Smooth muscle cell (in vitro differentiated cells): ENCODE results near the gene MGMT. TPM values are rescaled to one million over a fixed set of nuclear protein-coding genes. Genes with fewer than 3 reads are reported as not detected.

ENCODE experiments used
- DNase-seq: peaks from one replicate; lab custom pipeline; 2025; ENCODE audit not compliant: unreplicated experiment; lab: John Stamatoyannopoulos, UW
- H2AFZ ChIP-seq: fragments of 200-600 bp; sonication (generic); 2 replicates; pipeline ENCODE4 v1.6.0; 2016; ENCODE audit warnings: antibody characterized with exemption, low read depth, mild to moderate bottlenecking
- H3F3A ChIP-seq: fragments of 200-600 bp; sonication (generic); 2 replicates; pipeline ENCODE4 v1.6.0; 2017; ENCODE audit warnings: antibody characterized with exemption, low read depth
- H3K27ac ChIP-seq: fragments of 200-600 bp; sonication (generic); 2 replicates; pipeline ENCODE4 v1.5.1; 2016; ENCODE audit warnings: low read depth, mild to moderate bottlenecking
- H3K27me3 ChIP-seq: fragments of 200-600 bp; sonication (generic); 2 replicates; pipeline ENCODE4 v1.6.1; 2016; ENCODE audit warnings: low read depth, mild to moderate bottlenecking
- H3K36me3 ChIP-seq: fragments of 200-600 bp; sonication (generic); 2 replicates; pipeline ENCODE4 v1.5.1; 2016; ENCODE audit warnings: low read depth
- H3K4me1 ChIP-seq: fragments of 200-600 bp; sonication (generic); 2 replicates; pipeline ENCODE4 v1.5.1; 2016; ENCODE audit warnings: low read depth
- H3K4me2 ChIP-seq: fragments of 200-600 bp; sonication (generic); 2 replicates; pipeline ENCODE4 v1.6.0; 2016; ENCODE audit warnings: mild to moderate bottlenecking
- H3K4me3 ChIP-seq: fragments of 200-600 bp; sonication (generic); 2 replicates; pipeline ENCODE4 v1.5.1; 2016; ENCODE audit warnings: mild to moderate bottlenecking
- H3K79me2 ChIP-seq: fragments of 200-600 bp; sonication (generic); 2 replicates; pipeline ENCODE4 v1.6.0; 2016; ENCODE audit warnings: low read depth, mild to moderate bottlenecking
- H3K9ac ChIP-seq: fragments of 200-600 bp; sonication (generic); 2 replicates; pipeline ENCODE4 v1.6.0; 2016; ENCODE audit warnings: low read depth
- H3K9me3 ChIP-seq: fragments of 200-600 bp; sonication (generic); replicated peaks from 2 replicates; pipeline ENCODE4 v1.5.1; 2016; ENCODE audit warnings: low read depth
- H4K20me1 ChIP-seq: fragments of 200-600 bp; sonication (generic); 2 replicates; pipeline ENCODE4 v1.6.0; 2016; ENCODE audit warnings: low read depth
- WGBS: methylation state at CpG from one replicate; pipeline ENCODE4 v1.1.7; 2016; ENCODE audit warnings: low lambda C conversion rate; 5-methylcytosine and 5-hydroxymethylcytosine counted together
- polyA plus RNA-seq: library from polyadenylated mRNA; unstranded; fragments of >200 nt; fragmentation: Nextera tagmentation; extraction: Ambion mirVana; gene quantifications from 2 replicates; pipeline ENCODE4 v1.2.1, GENCODE V29; 2016
- total RNA-seq: library from RNA; depleted of rRNA; stranded (reverse); fragments of >200 nt; gene quantifications from 2 replicates; pipeline ENCODE4 v1.2.3, GENCODE V29; 2014
- TF ChIP-seq, protein P1 (sequence below): fragments of 200-600 bp; sonication (generic); IDR thresholded peaks from 2 replicates; pipeline ENCODE4 v1.5.1; 2017; ENCODE audit warnings: borderline replicate concordance, mild to moderate bottlenecking, antibody characterized with exemption; ENCODE audit not compliant: insufficient read depth, poor library complexity, severe bottlenecking

The MGMT gene
- total and polyA plus RNA-seq, 2 experiments from 2014 or later, result 21.0 to 33.0 TPM

- WGBS, result 89% methylated on average over 14 of the region's 14 CpGs
- no peaks in the 10 kb centered on the region for H3K27me3 ChIP-seq
Observed at GRCh38 chr10:129717816-129718547, 250.9 kb downstream of the MGMT start.

DNA sequence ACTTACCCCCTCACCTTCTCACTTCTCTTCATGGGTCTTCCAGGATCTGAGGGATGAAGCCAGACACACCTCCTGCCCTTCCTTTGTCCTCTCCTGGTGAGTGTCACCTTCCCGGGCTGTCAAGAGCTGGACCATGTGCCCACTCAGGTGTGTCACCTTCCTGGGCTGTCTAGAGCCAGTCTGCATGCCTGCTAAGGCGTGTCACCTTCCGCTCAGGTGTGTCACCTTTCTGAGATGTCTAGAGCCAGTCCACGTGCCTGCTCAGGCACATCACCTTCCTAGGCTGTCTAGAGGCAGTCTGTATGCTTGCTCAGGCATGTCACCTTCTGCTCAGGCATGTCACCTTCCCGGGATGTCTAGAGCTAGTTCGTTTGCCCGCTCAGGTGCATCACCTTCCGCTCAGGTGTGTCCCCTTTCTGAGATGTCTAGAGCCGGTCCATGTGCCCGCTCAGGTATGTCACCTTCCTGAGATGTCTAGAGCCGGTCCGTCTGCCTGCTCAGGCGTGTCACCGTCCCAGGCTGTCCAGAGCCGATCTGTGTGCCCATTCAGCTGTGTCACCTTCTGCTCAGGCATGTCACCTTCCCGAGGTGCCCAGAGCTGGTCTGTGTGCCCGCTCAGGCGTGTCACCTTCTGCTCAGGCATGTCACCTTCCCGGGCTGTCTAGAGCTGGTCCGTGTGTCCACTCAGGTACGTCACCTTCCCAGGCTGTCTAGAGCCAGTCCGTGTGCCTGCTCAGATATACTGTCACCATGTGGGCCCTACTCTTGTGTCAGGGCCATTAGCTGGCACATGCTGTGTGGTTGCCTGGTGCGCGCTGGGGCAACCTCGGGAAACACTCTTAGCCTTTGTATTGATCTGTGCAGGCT is 251.7 kb downstream of the MGMT start:
- H4K20me1 ChIP-seq, result no peaks in the 10 kb centered on the region
- 89% methylated on average over 25 of the region's 25 CpGs for WGBS
- no peaks in the 10 kb centered on the region for H3K79me2 ChIP-seq
- H3F3A ChIP-seq, result no peaks in the 10 kb centered on the region
- H3K27ac ChIP-seq, result no peak overlapping the region
- H3K9me3 ChIP-seq, result peaks cover 5% of the 10 kb centered on the region
- H3K4me1 ChIP-seq, result no peaks in the 10 kb centered on the region
- no peak overlapping the region for H3K9ac ChIP-seq
- no peaks in the 10 kb centered on the region for H3K36me3 ChIP-seq
- H3K4me2 ChIP-seq, result no peak overlapping the region
- no peaks in the 10 kb centered on the region for H3K27me3 ChIP-seq
- TF ChIP-seq, protein P1, sequence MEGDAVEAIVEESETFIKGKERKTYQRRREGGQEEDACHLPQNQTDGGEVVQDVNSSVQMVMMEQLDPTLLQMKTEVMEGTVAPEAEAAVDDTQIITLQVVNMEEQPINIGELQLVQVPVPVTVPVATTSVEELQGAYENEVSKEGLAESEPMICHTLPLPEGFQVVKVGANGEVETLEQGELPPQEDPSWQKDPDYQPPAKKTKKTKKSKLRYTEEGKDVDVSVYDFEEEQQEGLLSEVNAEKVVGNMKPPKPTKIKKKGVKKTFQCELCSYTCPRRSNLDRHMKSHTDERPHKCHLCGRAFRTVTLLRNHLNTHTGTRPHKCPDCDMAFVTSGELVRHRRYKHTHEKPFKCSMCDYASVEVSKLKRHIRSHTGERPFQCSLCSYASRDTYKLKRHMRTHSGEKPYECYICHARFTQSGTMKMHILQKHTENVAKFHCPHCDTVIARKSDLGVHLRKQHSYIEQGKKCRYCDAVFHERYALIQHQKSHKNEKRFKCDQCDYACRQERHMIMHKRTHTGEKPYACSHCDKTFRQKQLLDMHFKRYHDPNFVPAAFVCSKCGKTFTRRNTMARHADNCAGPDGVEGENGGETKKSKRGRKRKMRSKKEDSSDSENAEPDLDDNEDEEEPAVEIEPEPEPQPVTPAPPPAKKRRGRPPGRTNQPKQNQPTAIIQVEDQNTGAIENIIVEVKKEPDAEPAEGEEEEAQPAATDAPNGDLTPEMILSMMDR, result no peak
- no peak for DNase-seq
- H2AFZ ChIP-seq, result no peak overlapping the region
- no peak overlapping the region for H3K4me3 ChIP-seq

More at GRCh38 chr10:129717816-129718547, 250.9 kb downstream of the MGMT start:
- Histone ChIP-seq H3K4me3 (no peak overlapping the region), H3K27ac (no peak overlapping the region), H4K20me1 (no peaks in the 10 kb centered on the region), H3F3A (no peaks in the 10 kb centered on the region), H3K4me2 (no peak overlapping the region), H3K79me2 (no peaks in the 10 kb centered on the region), H3K4me1 (no peaks in the 10 kb centered on the region), H3K36me3 (no peaks in the 10 kb centered on the region), H3K9ac (no peak overlapping the region), H3K9me3 (peaks cover 5% of the 10 kb centered on the region), H2AFZ (no peak overlapping the region)
- no peak for DNase-seq
- TF ChIP-seq, protein P1, result no peak

DNA sequence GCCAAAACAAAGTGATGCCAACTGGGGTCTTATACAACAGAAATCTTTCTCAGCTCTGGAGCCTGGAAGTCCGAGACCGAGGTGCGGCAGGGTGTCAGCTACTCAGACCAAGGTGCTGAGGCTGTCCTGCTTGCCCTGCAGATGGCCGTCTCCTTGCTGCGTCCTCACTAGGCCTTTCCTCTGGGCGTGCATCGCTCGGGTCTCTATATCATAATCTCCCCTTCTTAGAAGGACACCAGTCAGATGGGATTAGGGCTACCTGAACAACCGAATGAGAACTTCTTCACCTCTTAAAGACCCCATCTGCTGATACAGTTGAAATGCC is 252.3 kb downstream of the MGMT start:
- 97% methylated on average over 9 of the region's 9 CpGs for WGBS
- no peak overlapping the region for H3K4me2 ChIP-seq
- TF ChIP-seq, protein P1, result no peak
- no peak for DNase-seq
- H3K27me3 ChIP-seq, result no peaks in the 10 kb centered on the region
- H3F3A ChIP-seq, result no peaks in the 10 kb centered on the region
- H4K20me1 ChIP-seq, result no peaks in the 10 kb centered on the region
- H3K9me3 ChIP-seq, result peaks cover 5% of the 10 kb centered on the region
- no peak overlapping the region for H2AFZ ChIP-seq
- H3K4me1 ChIP-seq, result no peaks in the 10 kb centered on the region
- H3K36me3 ChIP-seq, result no peaks in the 10 kb centered on the region
- no peak overlapping the region for H3K4me3 ChIP-seq
- H3K9ac ChIP-seq, result no peak overlapping the region
- H3K79me2 ChIP-seq, result no peaks in the 10 kb centered on the region
- H3K27ac ChIP-seq, result no peak overlapping the region
